ENCODE results near the gene TRAF4.

GRCh38 chr17:28741358-28742349 lies 2.2 kb upstream of the TRAF4 start:
- no peak for TF ChIP-seq GATA3 (IDR thresholded peaks at IDR 0.05; ENCODE audit: low read depth, low read length)
- no peak for TF ChIP-seq GATA2 (IDR thresholded peaks at IDR 0.05; ENCODE audit: low read depth, low read length)
